HG02938 (cell line): Measurements from ENCODE around the gene HCN4.

ENCODE experiments used
- ATAC-seq: cut with Tn5 transposase; IDR thresholded peaks from one replicate; pipeline ENCODE4 v1.9.1; 2021; ENCODE audit warnings: mild to moderate bottlenecking, moderate library complexity; ENCODE audit not compliant: unreplicated experiment

Gene HCN4

DNA sequence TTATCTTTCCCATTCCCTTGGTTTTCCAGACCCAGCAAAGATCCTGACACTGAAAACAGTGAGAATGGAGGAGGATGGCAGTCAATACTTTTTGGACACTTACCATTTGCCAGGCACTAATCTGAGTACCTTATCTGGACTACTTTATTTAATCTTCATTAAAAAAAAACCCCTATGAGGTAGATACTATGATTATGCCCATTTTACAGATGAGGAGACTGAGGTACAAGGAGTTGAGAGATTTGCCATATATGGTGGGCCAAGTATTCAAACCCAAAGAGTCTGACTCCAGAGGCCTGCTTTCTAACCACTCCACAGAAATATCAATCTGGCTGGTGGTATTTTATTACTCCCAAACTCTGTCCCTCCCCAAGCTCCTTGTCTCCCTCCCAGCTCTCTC lies 19.6 kb downstream of the HCN4 start:
- ATAC-seq, result no peak

DNA sequence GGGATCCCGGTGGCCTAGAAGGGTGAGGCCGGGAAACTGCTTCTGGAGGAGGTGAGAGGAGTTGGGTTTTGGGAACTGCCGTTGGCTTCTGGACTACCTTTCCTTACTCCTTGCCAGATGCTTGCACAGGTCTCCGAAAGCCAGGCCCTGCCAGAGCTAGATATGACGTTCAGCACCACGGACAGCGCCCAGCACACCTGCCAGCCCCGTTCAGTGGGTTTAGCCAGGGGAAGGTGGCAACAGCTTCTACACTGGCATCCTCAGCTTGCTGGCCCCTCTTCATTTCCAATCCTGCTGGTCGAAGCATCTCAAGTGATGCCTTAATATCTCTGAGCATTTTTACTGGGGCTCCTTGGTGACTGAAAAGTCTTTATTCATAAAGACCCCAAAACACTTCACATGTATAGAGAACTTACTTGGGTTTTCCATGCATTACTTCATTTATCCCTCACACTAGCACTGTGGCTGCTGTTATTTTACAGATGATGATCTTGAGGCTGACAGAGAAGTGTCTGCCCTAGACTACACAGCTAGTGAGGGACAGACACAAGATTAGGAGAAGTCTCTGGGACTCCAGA lies 21.9 kb downstream of the HCN4 start:
- no peak for ATAC-seq

DNA sequence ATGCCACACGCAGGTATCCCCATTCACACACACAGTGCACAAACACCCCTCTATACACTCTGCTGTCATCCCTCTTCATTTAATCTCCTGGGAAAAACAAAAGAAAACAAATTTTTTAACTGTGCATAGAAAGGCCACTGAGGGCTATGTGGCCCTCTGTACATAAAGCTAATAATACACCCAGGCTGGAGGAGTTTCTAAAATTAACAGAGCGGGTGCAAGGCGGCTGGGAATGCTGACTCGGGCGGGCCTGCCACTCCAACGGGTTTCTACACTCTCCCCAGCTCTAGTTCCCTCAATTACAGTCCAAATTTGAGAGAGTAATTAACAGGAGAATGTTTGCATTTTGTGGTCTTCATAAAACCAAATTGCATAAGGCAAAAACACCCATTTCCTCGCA lies 23.1 kb downstream of the HCN4 start:
- no peak for ATAC-seq

DNA sequence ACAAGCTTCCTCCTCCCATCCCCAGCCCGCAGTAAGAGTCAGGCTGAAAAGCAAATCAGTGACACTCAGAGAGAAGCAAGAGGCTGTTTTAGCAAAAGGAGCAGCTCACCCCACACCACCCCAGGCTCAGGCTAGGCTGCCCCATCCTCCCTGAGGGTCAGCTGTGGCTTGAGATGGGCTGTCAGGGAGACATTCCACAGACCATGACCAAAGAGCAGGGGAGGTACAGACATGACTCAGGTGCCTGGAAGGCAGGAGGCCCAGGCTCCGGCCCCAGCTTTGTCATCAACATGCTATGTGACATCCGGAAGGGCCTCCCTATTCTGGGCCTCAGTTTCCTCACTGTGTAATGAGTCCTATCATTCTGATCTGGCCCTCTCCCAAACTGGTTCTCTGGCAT lies 24.7 kb downstream of the HCN4 start:
- ATAC-seq, result no peak

DNA sequence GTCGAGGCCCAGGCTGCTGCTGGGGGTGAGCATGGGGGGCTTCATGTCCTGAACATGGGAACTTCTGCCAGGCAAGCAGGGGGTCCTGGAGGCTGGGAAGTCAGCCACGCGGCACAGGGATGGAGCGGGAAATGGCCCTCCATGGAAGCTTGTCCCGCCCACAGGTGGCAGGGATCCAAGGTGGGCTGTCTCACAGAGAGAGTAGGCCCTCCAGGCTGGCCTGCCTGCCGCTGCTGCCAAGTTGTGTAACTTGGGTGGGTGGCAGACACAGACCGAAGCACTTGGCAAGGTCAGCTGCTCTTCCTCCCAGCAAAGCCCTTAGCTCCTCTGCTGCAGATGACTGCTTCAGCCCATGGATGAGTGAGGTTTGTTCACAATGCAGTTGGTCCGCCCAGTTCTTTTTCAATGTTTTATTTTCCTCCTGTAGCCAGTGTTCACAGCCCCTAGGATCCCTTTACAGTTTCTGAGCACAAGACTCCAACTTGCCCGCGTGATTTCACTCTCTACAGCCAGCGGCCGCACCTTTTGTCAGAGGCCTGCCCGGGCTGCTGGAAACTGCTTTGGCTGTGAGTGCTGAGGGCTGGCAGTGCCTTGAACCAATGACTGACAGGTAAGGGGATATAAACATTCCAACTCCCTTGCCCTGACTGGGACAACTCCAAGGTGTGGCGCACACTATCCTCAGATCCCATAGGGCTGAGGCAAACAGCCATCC lies 26.7 kb downstream of the HCN4 start:
- no peak for ATAC-seq

DNA sequence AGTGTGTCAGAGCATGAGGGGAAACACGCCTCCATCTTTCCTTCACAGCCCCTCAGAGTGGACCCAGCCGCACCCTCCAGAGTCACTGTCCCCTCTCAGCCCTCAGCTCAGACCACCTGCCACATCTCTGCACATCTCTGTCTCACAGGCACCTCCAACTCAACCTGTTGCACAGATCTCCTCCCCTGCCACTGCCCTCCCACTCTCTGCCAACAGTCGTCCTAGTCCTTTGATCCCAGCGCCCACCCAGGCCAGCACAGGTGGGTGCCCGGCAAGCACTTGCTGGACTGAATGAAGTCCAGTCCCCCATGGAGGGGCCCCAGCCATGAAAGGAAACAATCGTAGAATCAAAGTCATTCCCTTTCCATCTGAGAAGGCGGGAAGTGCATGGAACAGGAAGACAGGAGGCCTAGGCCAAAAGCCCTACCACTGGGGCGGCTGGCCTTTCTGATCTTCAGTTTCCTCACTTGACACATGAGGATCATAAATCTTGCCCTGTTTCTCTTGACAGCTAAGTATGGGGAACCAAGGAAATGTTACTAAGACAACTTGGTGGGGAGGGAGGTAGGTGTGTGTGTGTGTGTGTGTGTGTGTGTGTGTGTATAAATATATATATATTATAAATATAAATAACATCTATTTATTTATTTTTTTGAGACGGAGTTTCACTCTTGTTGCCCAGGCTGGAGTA lies 28.1 kb downstream of the HCN4 start:
- no peak for ATAC-seq

DNA sequence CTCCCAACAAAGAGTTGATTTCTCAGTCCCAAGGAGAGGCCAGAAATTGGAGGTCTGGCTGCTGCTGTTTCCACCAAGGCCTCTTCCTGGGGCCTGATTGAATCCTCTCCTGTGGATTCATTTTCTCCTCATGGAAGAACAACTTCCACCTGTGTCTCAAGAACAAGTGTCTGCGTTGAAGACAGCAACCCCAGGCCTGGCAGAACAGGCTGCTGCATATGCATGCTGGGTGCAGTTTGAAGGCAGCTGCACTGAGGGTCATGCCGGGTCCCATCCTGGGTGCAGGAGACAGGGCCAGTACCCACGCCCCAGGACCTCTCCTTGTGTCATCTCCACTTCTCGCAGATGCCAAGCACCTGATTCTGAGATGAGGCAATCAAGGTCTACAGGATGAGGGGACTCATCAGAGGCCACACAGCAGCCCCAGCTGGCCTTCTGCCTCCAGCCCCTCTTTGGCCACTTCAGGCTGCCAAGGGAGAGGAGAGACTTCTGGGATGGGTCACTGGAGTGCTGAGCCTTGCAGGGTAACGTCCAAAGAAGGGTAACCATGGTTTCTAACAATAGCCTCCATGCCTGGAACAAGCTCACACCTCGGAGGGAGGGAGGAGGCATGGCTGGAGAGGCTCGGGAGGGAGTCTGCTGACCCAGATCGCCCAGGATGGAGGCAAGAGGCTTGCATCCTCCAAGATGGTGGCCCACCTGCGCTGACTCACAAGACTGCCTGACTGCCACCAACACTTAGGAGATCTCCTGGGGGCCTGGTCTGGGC lies 30.0 kb downstream of the HCN4 start:
- ATAC-seq, result no peak

DNA sequence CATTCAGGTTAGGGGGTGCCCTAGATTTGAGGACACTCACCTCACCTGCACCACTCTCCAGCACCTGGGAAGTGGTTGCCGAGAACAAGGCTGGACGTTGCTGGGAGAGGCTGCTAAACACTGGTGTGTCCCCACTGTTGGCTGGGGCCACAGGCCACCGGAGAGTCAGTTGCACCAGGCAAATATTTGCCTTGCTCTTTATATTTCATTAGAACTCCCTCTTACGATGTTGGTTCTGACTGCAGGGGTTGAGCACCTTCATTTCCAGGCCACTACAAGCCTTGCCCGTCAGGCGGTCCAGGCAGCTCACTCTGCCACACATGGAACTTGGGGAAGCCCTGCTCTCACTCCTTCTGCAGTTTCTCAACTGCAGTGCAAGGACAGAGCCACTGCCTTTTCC lies 30.7 kb downstream of the HCN4 start:
- ATAC-seq, result no peak

DNA sequence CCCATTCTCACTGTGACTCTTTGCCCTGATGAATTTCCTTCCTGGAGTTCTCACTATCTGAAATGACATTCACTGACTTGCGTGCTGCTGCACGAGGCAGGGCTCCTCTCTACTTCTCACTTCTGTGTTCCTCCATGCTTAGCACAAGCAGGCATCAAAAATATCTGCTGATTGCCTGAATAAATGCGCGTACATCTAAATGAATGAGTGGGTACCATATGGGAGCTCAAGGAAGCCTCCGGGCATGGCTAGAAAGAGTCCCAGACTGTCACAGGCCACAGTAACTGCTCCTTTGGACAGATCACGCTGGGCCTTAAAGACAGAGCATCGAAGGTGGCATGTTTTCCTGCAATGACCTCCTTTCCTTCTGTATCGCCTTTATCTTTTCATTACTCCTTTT lies 31.6 kb downstream of the HCN4 start:
- ATAC-seq, result no peak

DNA sequence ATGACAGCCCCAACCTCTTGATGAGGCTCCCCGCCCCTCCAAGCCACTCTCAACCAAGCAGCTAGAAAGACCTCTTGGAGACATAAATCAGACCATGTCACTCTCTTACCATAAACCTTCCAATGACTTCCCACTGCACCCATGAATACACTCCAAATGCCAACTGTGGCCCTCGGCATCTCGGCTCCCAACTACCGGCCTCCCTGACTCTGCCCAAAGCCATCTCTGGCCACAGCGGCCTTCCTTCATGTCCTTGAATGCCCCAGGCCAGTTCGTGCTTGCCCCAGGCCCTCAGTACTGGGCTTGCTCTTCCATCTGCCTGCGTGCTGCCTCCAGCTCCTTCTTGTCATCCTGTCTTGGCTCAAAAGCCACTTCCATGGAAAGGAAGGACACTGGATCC lies 32.0 kb downstream of the HCN4 start:
- no peak for ATAC-seq

DNA sequence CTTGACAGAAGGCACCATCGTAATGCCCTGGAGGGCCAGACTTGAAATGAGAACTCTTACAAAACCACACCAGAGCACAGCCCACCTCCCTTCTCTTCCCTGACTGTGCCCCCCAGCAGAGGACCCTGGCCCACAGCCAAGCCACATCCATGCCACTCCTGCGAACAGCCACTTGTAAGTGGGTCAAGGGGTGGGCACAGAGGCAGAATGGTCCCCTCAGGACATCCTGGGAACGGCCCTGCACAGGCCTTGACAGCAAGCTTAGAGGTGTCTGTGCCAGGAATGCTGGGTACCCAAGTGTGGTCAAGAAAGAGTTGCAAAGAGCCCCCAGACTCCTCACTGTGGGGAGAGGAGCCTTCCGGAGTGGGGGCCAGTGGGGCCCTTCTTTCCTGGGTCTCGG lies 33.3 kb downstream of the HCN4 start:
- ATAC-seq, result no peak

DNA sequence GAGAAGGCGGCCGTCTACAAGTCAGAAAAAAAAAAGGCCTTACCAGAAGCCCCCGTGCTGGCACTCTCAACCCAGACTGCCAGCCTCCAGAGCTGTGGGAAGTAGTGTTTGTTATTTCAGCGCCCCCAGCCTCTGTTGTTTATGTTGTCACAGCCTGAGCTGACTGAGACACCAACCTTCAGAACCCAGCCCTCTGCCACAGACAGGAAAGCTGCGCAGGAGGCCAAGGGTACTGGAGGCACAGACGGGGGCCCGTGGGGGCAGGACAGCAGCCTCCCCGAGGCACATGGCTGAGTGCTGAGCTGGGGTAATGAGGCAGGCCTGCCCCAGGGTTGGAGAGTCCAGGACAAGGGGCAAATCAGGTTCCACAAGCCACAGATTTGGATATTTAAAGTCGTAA lies 33.7 kb downstream of the HCN4 start:
- no peak for ATAC-seq

DNA sequence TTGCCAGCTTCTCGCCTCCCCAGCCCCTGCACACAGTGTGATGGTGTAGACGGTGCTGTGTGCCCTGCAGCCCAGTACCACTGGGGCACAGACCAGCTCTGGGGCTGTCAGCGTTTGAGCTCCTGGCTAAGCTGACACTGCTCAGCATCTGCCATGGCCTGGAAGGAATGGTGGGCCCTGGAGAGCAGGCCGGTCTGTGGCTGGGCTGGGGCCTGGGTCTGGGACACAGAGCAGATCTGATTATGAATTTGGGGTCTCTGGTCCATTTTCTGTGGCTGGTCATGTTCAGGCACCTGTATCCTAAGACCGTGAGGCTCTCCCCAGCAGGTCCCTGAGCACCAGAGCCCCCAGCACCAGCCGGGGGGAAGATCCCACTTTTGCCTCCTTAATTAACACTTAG lies 34.7 kb downstream of the HCN4 start:
- ATAC-seq, result no peak

DNA sequence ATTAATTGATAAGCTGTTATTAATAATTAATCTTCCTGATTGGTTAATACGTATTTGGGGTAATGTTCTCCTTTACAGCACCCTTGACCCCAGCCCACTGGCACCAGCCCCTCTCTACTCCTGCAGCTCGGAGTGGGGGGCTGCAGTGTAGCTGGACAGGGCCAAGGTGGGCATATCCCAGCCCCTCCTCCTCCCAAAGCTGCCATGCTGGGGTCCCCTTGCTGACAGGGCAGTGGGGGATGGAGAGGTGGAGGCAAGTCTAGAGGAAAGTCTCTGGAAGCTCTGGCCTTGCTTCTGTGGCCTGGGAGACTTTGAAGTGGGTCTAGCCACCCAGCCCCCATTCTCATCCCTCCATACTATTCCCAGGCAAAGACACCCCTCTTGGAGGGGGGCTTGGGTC lies 35.8 kb downstream of the HCN4 start:
- no peak for ATAC-seq

DNA sequence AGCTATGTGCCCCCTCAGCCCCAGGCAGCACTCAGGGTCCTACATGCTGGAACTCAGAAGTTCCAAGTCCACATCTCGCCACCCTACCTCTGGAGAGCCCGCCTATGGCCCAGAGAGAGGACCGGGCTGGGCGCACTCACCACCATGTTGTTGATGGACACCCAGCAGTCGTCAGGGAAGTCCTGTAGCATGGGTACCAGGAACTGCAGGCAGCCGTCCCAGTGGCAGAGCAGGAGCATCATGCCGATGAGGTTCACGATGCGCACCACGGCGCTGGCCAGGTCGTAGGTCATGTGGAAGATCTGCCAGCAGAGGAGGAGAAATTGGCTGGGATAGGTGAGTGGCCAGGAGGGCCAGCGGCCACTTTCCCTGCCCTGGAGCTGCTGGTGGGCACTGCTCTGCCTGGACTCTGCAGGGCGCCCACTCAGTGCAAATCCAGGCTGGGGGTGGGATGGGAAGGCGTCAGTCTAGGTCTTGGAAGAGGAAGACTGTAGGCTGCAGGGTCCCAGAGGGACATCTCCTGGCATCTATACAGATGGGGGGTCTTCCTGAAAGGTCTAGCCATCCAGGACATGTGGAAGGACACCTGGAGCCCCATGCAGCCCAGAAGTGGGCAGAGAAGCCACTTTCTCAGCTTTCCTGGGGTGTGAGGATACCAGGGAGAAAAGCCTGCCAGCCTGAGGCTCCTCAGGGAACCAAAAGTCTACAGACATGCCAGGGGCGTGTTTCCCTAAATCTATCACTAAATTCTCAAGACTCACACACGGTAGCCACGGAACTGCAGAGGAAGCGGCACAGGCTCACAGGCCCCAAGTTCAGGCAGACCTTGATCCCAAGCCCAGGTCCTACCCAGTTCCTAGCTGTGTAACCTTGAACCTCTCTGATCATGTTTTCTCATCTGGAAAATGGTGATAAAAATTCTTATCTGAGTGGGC lies 36.5 kb downstream of the HCN4 start:
- ATAC-seq, result no peak

DNA sequence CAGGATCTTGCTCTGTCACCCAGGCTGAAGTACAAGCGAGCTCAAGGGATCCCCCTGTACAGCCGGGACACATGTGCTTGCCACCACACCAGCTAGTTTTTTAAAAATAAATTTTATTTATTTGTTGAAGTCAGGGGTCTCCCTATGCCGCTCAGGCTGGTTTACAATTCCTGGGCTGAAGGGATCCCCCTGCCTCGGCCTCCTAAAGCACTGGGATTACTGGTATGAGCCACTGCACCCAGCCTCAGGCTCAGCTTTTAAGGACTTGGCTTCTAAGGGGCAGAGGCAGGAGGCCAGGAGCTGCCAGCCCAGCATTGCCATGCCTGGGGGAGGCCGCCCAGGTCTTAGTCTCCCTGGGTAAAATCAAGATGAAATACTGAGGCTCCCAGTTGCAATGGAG lies 37.3 kb downstream of the HCN4 start:
- ATAC-seq, result no peak

DNA sequence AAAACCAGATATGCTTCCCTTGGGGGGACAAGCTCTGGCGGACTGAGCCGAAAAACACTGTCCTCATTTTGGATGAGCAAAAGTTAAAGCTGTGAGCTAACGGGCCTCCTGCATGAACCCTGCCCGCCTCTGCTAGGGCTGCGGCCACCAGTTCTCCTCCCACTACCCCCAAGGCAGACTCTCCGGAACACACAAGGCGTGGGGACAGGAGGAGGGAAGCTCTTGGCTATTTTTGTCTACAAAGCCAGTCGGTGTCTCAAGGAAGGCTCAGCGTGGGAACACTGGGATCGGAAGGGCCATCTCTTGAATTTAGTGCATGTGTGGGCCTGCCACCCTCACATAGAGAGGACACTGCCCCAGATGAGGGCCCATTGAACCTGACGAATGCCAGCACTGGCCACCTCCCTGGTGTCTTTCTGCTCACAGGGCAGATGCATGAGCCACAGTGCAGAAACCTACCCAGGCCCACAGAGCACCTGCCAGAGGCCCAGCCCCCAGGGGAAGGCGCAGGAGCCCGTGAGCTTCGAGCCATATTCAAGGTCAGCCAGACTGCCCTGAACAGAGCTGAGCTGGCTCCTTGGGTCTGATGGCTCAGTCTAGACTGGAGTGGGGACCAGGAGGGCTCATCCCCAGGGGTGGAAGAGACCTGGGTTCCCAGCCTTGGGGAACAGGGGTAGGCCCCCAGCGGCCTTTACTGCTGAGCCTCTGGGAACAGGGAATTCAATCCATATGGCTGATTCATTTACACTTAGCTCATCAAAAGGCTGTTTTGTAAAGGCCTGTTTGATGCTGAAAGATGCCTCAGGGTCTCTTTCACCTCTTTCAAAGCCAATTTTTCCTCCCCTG lies 38.3 kb downstream of the HCN4 start:
- no peak for ATAC-seq

DNA sequence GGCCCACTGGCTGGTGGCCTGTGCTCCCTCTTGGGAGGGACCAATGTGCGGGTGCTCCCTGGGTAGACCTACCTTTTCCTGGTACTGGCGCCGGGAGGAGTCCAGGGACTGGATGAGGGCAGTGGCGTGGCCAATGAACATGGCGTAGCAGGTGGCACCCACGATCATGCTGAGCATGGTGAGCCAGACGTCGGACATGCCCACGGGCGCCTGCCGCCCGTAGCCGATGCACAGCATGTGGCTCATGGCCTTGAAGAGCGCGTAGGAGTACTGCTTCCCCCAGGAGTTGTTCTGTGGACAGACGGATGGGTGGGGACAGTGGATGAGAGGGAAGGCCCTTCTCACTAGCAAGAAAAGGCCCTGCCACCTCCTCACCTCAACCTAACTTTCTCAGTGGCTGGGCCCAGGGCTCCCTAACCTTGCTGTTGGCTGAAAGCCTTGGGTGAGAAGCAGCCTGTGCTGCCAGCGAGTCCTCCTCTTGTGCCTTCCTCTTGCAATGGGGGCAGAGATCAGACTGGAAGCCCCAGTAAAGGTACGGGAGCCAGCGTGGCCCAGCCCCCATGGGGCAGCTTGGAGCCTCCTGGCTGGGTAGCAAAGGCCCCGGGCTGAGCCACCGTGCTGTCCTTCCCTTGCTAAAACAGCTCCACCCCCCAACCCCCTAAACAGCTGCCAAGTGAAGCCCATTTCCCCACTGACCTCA lies 39.1 kb downstream of the HCN4 start:
- ATAC-seq, result no peak

DNA sequence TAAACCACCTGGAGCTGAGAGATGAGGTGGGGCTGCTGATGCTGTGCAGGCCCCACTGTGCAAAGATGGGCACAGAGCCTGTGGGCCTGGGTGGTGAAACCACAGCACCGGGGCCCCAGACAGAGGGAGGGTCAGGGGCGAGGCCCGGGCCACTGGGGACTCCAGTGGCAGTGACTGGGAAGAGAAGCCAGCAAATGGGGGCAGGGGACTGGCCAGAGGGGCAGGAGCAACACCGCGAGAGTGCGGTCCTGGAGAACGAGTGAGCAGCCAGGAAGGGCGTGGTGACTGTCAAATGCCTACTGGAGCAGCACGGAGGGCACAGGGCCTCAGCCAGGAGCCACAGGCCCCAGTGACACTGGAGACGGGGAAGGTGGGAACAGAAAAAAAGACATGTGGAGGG lies 39.8 kb downstream of the HCN4 start:
- no peak for ATAC-seq
